Renal cortex interstitium (tissue), 11 donors: Measurements from ENCODE around the gene GJC1. TPM values are rescaled to one million over a fixed set of nuclear protein-coding genes. Genes with fewer than 3 reads are reported as not detected.
"Not testable (repeated sequence)": the region's sequence is repeated elsewhere in the genome, so short reads cannot be mapped to it uniquely, and the experiment has no call there.

Source experiments
- DNase-seq, 11 donors: peaks; one replicate each; pipeline ENCODE4 v3.0.0-alpha.2; 2013; ENCODE audit warnings: low read depth in 9 of 11, low spot score in 4 of 11; ENCODE audit errors: extremely low read depth in 1 of 11
- polyA plus RNA-seq, 3 donors: library from polyadenylated mRNA; unstranded; fragments of 120-200 nt; gene quantifications; one replicate each; pipeline ENCODE4 v1.2.1, GENCODE V29; 2013; ENCODE audit not compliant: insufficient read length in 3 of 3

GJC1 gene
- polyA plus RNA-seq, 3 donors: 21.0 to 29.1 (median 28.4) TPM

GRCh38 chr17:44770166-44770925 lies 59.7 kb downstream of the GJC1 start:
- no peak for DNase-seq

GRCh38 chr17:44769647-44770084 lies 60.4 kb downstream of the GJC1 start:
- DNase-seq: no peak

GRCh38 chr17:44769230-44769629 lies 60.9 kb downstream of the GJC1 start:
- no peak for DNase-seq

GRCh38 chr17:44768505-44769142 lies 61.5 kb downstream of the GJC1 start:
- no peak for DNase-seq

GRCh38 chr17:44767493-44767892 lies 62.6 kb downstream of the GJC1 start:
- no peak for DNase-seq

- DNase-seq: no peak
Observed at GRCh38 chr17:44766409-44767038, 63.6 kb downstream of the GJC1 start.

GRCh38 chr17:44765965-44766364 lies 64.1 kb downstream of the GJC1 start:
- no peak for DNase-seq

GRCh38 chr17:44763170-44763569 lies 66.9 kb downstream of the GJC1 start:
- DNase-seq: no peak

- no peak for DNase-seq
Observed at GRCh38 chr17:44761932-44762810, 67.9 kb downstream of the GJC1 start.

- DNase-seq: no peak
Observed at GRCh38 chr17:44760474-44761308, 69.4 kb downstream of the GJC1 start.

GRCh38 chr17:44759916-44760243 lies 70.2 kb downstream of the GJC1 start:
- no peak for DNase-seq

- no peak for DNase-seq
Observed at GRCh38 chr17:44759086-44759915, 70.8 kb downstream of the GJC1 start.

- DNase-seq: no peak
Observed at GRCh38 chr17:44758414-44759085, 71.5 kb downstream of the GJC1 start, which contains the start of gene ADAM11. TSS of gene ADAM11 (plus strand) at chr17:44758988. CDS start at chr17:44759200, 212 bp downstream.

- DNase-seq: no peak
Observed at GRCh38 chr17:44757918-44758413, 72.1 kb downstream of the GJC1 start.

- no peak for DNase-seq
Observed at GRCh38 chr17:44757045-44757917, 72.8 kb downstream of the GJC1 start.

- not testable (repeated sequence) for DNase-seq
Observed at GRCh38 chr17:44755180-44755579, 74.9 kb downstream of the GJC1 start.
